ENCODE data around the gene LRP1. TPM values are rescaled to one million over a fixed set of nuclear protein-coding genes. Genes with fewer than 3 reads are reported as not detected.

Gene LRP1
- total and polyA plus RNA-seq, 4 donors: 87.5 to 375 (median 139) TPM

DNA sequence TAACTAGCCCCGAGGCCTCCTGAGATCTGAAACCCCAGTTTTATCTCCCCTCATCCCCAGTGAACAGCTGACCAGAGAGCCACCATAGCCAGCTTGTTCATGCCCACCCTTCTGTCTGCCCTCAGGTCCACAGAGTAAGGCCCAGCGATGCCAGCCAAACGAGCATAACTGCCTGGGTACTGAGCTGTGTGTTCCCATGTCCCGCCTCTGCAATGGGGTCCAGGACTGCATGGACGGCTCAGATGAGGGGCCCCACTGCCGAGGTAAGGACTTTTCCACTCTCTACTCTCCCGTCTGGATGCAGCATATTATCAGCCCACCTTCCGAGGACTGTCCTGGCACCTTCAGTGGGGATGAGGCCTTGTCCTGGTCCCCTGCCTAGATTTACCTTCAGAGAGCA is 13.0 kb downstream of the LRP1 start:
- Histone ChIP-seq H3K9ac (ENCODE audit: low read depth in 1 of 2, low read length in 2 of 2) (no peak overlapping the region), H3K9me3 (ENCODE audit: control insufficient read depth in 4 of 4, low read length in 3 of 4) (no peaks in the 10 kb centered on the region), H3K27me3 (ENCODE audit: control insufficient read depth in 4 of 4, insufficient read depth in 4 of 4, low read length in 3 of 4) (no peaks in the 10 kb centered on the region), H3K4me3 (ENCODE audit: low read depth in 1 of 3, low read length in 3 of 3) (no peak overlapping the region), H3K27ac (ENCODE audit: low read depth in 1 of 2, low read length in 2 of 2) (peak overlapping the region; percentile 51 to 63), H3K4me1 (ENCODE audit: control insufficient read depth in 4 of 4, insufficient read depth in 4 of 4, low read length in 3 of 4) (peaks cover 17 to 73% (median 54%) of the 10 kb centered on the region in 4 donors), H3K36me3 (ENCODE audit: control insufficient read depth in 4 of 4, insufficient read depth in 3 of 4, low read depth in 1 of 4, low read length in 3 of 4) (peaks cover 17 to 48% (median 38%) of the 10 kb centered on the region in 4 donors)
- WGBS: 91% methylated on average over 8 of the region's 8 CpGs
- TF ChIP-seq RXRA (IDR thresholded peaks at IDR 0.05) (no peak), FOXA2 (IDR thresholded peaks at IDR 0.05) (no peak), RAD21 (IDR thresholded peaks at IDR 0.05) (no peak), GABPA (IDR thresholded peaks at IDR 0.05 in 1 of 2, conservative IDR thresholded peaks at IDR 0.05 in 1 of 2) (no peak)
- no peak for DNase-seq (ENCODE audit: low spot score)

DNA sequence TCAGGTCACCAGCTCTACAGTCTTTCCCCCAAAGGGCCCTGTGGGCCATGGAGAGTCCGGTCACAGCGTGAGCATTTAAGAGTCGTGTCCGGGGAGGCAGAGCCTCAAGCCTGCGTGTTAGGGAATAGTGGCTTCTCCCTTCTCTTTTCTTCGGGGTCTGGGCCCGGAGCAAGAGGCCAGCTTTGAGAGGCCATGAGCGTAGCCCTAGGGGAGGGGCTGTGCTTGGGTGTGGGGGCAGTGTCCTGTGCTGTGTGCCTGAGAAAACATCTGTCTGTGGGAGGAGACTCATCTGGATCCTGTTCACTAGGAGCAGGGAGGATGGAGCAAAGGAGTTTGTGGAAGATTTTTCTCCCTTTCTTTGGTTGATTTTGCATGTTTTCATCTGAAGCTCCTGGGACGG is 13.8 kb downstream of the LRP1 start:
- 85% methylated on average over 9 of the region's 9 CpGs for WGBS
- H3K4me3 ChIP-seq (ENCODE audit: low read depth in 1 of 3, low read length in 3 of 3): no peak overlapping the region
- peak overlapping the region in 1 of 2 donors; percentile 33 for H3K9ac ChIP-seq (ENCODE audit: low read depth in 1 of 2, low read length in 2 of 2)
- peaks cover 15 to 73% (median 55%) of the 10 kb centered on the region in 4 donors for H3K4me1 ChIP-seq (ENCODE audit: control insufficient read depth in 4 of 4, insufficient read depth in 4 of 4, low read length in 3 of 4)
- TF ChIP-seq, protein P1, sequence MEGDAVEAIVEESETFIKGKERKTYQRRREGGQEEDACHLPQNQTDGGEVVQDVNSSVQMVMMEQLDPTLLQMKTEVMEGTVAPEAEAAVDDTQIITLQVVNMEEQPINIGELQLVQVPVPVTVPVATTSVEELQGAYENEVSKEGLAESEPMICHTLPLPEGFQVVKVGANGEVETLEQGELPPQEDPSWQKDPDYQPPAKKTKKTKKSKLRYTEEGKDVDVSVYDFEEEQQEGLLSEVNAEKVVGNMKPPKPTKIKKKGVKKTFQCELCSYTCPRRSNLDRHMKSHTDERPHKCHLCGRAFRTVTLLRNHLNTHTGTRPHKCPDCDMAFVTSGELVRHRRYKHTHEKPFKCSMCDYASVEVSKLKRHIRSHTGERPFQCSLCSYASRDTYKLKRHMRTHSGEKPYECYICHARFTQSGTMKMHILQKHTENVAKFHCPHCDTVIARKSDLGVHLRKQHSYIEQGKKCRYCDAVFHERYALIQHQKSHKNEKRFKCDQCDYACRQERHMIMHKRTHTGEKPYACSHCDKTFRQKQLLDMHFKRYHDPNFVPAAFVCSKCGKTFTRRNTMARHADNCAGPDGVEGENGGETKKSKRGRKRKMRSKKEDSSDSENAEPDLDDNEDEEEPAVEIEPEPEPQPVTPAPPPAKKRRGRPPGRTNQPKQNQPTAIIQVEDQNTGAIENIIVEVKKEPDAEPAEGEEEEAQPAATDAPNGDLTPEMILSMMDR (IDR thresholded peaks at IDR 0.05; ENCODE audit: low read depth, low read length, missing input control): no peak
- TF ChIP-seq, protein P2, sequence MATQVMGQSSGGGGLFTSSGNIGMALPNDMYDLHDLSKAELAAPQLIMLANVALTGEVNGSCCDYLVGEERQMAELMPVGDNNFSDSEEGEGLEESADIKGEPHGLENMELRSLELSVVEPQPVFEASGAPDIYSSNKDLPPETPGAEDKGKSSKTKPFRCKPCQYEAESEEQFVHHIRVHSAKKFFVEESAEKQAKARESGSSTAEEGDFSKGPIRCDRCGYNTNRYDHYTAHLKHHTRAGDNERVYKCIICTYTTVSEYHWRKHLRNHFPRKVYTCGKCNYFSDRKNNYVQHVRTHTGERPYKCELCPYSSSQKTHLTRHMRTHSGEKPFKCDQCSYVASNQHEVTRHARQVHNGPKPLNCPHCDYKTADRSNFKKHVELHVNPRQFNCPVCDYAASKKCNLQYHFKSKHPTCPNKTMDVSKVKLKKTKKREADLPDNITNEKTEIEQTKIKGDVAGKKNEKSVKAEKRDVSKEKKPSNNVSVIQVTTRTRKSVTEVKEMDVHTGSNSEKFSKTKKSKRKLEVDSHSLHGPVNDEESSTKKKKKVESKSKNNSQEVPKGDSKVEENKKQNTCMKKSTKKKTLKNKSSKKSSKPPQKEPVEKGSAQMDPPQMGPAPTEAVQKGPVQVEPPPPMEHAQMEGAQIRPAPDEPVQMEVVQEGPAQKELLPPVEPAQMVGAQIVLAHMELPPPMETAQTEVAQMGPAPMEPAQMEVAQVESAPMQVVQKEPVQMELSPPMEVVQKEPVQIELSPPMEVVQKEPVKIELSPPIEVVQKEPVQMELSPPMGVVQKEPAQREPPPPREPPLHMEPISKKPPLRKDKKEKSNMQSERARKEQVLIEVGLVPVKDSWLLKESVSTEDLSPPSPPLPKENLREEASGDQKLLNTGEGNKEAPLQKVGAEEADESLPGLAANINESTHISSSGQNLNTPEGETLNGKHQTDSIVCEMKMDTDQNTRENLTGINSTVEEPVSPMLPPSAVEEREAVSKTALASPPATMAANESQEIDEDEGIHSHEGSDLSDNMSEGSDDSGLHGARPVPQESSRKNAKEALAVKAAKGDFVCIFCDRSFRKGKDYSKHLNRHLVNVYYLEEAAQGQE (IDR thresholded peaks at IDR 0.05): no peak
- TF ChIP-seq RAD21 (IDR thresholded peaks at IDR 0.05): no peak
- TF ChIP-seq RXRA (IDR thresholded peaks at IDR 0.05): no peak
- no peak for TF ChIP-seq FOXA2 (IDR thresholded peaks at IDR 0.05)
- TF ChIP-seq HNF4A (conservative IDR thresholded peaks at IDR 0.05): no peak
- TF ChIP-seq SP1 (IDR thresholded peaks at IDR 0.05): no peak
- no peak for TF ChIP-seq GABPA (IDR thresholded peaks at IDR 0.05 in 1 of 2, conservative IDR thresholded peaks at IDR 0.05 in 1 of 2)
- TF ChIP-seq JUND (IDR thresholded peaks at IDR 0.05): no peak
- TF ChIP-seq FOXA1 (IDR thresholded peaks at IDR 0.05): no peak
- TF ChIP-seq, protein P3, sequence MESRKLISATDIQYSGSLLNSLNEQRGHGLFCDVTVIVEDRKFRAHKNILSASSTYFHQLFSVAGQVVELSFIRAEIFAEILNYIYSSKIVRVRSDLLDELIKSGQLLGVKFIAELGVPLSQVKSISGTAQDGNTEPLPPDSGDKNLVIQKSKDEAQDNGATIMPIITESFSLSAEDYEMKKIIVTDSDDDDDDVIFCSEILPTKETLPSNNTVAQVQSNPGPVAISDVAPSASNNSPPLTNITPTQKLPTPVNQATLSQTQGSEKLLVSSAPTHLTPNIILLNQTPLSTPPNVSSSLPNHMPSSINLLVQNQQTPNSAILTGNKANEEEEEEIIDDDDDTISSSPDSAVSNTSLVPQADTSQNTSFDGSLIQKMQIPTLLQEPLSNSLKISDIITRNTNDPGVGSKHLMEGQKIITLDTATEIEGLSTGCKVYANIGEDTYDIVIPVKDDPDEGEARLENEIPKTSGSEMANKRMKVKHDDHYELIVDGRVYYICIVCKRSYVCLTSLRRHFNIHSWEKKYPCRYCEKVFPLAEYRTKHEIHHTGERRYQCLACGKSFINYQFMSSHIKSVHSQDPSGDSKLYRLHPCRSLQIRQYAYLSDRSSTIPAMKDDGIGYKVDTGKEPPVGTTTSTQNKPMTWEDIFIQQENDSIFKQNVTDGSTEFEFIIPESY (IDR thresholded peaks at IDR 0.05): no peak
- no peak for TF ChIP-seq EGR1 (IDR thresholded peaks at IDR 0.05; ENCODE audit: low read depth in 2 of 2)
- no peak for TF ChIP-seq HNF4G (IDR thresholded peaks at IDR 0.05)
- TF ChIP-seq NR2F2 (IDR thresholded peaks at IDR 0.05): no peak
- TF ChIP-seq TAF1 (conservative IDR thresholded peaks at IDR 0.05): no peak
- TF ChIP-seq YY1 (IDR thresholded peaks at IDR 0.05): no peak
- TF ChIP-seq, protein P4, sequence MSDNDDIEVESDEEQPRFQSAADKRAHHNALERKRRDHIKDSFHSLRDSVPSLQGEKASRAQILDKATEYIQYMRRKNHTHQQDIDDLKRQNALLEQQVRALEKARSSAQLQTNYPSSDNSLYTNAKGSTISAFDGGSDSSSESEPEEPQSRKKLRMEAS (IDR thresholded peaks at IDR 0.05): no peak
- H3K27ac ChIP-seq (ENCODE audit: low read depth in 1 of 2, low read length in 2 of 2): peak overlapping the region; percentile 51 to 63
- DNase-seq (ENCODE audit: low spot score): no peak
- no peaks in the 10 kb centered on the region for H3K27me3 ChIP-seq (ENCODE audit: control insufficient read depth in 4 of 4, insufficient read depth in 4 of 4, low read length in 3 of 4)
- H3K9me3 ChIP-seq (ENCODE audit: control insufficient read depth in 4 of 4, low read length in 3 of 4): no peaks in the 10 kb centered on the region
- H3K36me3 ChIP-seq (ENCODE audit: control insufficient read depth in 4 of 4, insufficient read depth in 3 of 4, low read depth in 1 of 4, low read length in 3 of 4): peaks cover 18 to 53% (median 41%) of the 10 kb centered on the region in 4 donors
